AG09309 (cell line): Measurements from ENCODE around the gene AARSD1.
"Not testable (repeated sequence)": the region's sequence is repeated elsewhere in the genome, so short reads cannot be mapped to it uniquely, and the experiment has no call there.

ENCODE experiments used
- DNase-seq: peaks from one replicate; pipeline ENCODE4 v3.0.0-alpha.2; 2010; ENCODE audit warnings: low read depth
- H3K4me3 ChIP-seq: 2 replicates; pipeline ENCODE4 v1.5.1; 2011; ENCODE audit warnings: mild to moderate bottlenecking, low read depth, low read length, moderate library complexity; ENCODE audit not compliant: control insufficient read depth
- TF ChIP-seq, protein P1 (sequence below): IDR thresholded peaks from 2 replicates; pipeline ENCODE4 v1.5.1; 2011; ENCODE audit warnings: mild to moderate bottlenecking, low read depth, low read length, inconsistent platforms; ENCODE audit not compliant: insufficient read depth, control insufficient read depth; ENCODE audit errors: missing control alignments

Gene AARSD1

DNA sequence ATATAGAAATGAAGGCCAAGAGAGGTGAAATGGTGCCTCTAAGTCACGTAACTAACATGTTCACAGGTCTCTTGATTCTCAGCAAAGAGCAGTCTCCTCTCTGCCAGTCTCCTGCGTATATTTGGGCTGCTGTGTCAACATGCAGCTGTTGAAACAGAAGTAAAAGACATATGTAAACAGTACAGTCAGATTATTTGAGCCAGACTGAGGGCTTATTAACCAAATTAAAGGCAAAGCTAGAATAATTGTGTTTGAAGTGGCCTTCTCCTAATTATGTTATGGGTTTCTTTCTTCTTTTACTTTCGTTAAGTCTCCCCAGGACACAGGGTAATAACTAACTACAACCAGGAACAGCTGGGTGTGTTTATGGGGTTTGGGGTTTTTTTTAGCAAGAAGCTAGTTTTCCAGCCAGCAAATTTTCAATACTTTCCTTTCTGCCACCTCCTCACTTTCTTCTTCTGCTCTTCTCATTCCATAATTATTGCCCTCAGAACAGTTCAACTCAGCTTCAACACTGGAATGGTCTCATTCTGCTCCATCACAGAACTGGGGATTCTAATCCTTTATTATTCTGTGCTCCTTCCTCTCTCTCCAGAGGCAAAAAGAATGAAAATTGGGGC is 45.2 kb downstream of the AARSD1 start:
- TF ChIP-seq, protein P1, sequence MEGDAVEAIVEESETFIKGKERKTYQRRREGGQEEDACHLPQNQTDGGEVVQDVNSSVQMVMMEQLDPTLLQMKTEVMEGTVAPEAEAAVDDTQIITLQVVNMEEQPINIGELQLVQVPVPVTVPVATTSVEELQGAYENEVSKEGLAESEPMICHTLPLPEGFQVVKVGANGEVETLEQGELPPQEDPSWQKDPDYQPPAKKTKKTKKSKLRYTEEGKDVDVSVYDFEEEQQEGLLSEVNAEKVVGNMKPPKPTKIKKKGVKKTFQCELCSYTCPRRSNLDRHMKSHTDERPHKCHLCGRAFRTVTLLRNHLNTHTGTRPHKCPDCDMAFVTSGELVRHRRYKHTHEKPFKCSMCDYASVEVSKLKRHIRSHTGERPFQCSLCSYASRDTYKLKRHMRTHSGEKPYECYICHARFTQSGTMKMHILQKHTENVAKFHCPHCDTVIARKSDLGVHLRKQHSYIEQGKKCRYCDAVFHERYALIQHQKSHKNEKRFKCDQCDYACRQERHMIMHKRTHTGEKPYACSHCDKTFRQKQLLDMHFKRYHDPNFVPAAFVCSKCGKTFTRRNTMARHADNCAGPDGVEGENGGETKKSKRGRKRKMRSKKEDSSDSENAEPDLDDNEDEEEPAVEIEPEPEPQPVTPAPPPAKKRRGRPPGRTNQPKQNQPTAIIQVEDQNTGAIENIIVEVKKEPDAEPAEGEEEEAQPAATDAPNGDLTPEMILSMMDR = no peak
- H3K4me3 ChIP-seq = no peak overlapping the region
- DNase-seq = no peak

DNA sequence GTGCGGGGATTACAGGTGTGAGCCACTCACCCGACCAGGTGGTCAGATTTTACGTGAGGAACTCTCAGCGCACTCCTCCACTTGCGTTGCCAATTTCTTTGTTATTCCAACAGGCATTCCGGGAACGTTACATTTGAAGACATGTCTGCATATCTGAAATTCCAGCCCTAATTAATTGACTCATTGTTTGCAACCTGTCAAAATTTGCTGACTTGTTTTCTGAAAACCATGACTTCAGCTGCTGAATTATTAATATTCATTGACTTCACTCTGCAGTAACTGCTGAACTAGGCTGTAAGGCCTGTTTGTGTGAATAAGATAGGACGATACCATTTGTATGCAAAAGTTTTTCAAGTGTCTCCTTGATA is 47.0 kb downstream of the AARSD1 start:
- TF ChIP-seq, protein P1 = no peak
- no peak for DNase-seq
- no peak overlapping the region for H3K4me3 ChIP-seq

DNA sequence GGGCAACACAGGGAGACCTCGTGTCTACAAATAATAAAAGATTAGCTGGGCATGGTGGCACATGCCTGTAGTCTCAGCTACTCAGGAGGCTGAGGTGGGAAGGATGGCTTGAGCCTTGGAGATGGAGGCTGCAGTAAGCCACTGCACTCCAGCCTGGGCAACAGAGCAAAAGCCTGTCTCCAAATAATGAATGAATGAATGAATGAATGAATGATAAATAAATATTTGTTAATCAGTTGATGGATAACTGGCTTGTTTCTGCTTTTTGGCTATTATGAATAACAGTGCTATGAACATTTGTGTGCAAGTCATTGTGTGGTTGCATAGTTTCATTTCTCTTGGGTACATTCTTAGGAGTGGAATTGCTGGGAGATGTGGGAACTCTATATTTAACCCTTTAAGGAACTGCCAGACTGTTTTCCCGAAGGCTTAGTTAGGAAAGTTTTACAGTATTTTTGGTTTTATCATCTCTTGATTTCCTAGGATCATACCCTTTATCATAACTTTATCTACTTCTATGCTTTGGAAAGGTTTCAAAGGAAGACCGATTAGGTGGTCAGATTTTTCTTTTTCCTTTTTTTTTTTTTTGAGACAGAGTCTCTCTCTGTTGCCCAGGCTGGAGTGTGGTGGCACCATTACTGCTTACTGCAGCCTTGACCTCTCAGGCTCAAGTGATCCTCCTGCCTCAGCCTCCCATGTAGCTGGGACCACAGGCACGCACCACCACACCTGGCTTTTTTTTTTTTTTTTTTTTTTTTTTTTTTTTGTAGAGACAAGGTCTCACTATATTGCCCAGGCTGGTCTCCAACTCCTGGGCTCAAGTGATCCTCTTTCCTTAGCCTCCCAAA is 47.6 kb downstream of the AARSD1 start:
- H3K4me3 ChIP-seq, DNase-seq: not testable (repeated sequence)

DNA sequence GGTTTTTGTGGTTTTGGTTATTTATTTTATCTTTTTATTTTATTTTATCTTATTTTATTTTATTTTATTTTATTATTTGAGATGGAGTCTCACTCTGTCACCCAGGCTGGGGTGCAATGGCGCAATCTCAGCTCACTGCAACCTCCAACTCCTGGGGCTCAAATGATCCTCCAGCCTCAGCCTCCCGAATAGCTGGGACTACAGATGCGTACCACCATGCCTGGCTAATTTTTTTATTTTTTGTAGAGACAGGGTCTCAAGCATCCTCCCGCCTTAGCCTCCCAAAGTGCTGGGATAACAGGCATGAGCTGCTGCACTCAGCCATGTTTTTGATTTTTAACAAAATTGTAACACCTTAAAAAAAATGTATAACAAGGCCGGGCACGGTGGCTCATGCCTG is 49.0 kb downstream of the AARSD1 start:
- not testable (repeated sequence) for H3K4me3 ChIP-seq, DNase-seq

DNA sequence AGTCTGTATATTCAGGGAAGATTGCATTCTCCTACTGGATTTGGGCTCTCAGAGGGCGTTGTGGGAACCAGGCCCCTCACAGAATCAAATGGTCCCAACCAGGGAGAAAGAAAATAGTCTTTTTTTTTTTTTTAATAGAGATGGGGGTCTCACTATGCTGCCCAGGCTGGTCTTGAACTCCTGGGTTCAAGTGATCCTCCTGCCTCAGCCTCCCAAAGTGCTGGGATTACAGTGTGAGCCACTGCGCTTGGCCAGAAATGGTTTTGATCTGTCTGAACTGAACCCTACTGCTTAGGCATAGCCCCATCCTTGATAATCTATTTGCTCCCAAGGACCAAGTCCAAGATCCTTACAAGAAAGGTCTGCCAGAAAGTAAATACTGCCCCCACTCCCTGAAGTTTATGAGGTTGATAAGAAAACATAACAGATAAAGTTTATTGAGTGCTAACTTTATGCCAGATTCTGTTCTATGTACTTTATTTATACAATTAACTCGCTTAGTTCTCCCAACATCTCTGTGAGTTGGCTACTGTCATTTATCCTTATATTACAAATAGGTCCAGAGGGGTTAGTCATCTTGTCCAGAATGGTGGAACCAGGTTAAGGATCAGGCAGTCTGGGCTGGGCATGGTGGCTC is 50.2 kb downstream of the AARSD1 start:
- DNase-seq = no peak
- TF ChIP-seq, protein P1 = no peak
- no peak overlapping the region for H3K4me3 ChIP-seq

DNA sequence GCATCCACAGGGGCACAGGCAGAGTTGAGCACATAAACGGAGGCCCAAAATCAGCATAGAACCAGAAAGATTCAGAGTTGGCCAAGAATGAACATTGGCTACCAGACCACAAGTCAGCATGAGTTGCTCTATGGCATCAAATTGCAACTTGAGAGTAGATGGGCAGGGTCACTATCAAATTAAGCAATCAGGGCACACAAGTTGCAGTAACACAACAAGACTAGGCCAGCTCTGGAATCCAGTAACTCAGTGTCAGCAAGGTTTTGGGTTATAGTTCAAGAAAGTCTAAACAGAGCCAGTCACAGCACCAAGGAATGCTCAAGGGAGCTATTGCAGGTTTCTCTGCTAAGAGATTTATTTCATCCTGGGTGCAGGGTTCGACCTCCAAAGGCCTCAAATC is 50.7 kb downstream of the AARSD1 start:
- no peak for DNase-seq
- TF ChIP-seq, protein P1 = no peak
- no peak overlapping the region for H3K4me3 ChIP-seq

DNA sequence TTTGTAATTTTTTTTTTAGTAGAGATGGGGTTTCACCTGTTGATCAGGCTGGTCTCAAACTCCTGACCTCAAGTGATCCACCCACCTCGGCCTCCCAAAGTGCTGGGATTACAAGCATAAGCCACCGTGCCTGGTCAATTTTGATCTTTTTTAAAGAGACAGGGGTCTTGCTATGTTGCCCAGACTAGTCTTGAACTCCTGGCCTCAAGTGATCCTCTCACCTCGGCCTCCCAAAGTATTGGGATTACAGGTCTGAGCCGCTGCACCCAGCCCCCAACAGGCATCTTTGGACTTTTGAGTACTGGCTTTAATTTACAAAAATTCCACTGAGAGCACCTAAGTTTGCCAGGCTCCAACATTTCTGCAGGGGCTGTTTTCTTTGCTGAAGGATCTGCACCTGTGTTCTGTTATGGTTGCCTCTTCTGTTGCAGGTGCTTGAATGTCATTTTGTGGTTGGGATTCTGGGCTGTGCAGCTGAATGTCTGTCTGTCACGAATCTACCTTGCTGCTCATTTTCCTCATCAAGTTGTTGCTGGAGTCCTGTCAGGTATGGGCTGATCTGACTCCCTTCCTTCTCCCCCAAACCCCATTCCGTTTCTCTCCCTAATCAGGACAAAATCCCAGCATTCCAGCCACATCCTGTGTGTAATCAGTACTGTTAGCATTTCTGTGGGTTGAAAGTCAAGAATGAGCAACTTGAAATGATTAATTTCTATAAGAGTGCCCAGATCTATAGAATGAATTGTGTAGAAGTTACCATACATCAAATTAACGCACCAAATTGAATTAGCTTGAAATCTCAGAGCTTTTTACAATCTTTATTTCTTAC is 55.2 kb downstream of the AARSD1 start:
- DNase-seq = no peak
- H3K4me3 ChIP-seq = no peak overlapping the region
- TF ChIP-seq, protein P1 = no peak
